Renal cortical epithelial cell (primary cell): ENCODE data around the gene PLCL1. TPM values are rescaled to one million over a fixed set of nuclear protein-coding genes. Genes with fewer than 3 reads are reported as not detected.

Experiments used
- DNase-seq: peaks from one replicate; pipeline ENCODE4 v3.0.0-alpha.2; 2011; ENCODE audit warnings: low read depth
- total RNA-seq: library from RNA; depleted of rRNA; stranded (reverse); fragments of >200 nt; gene quantifications from 2 replicates; pipeline ENCODE4 v1.2.3, GENCODE V29; 2014

The PLCL1 gene
- total RNA-seq, 1 donor from 2014 or later = 1.2 TPM

GRCh38 chr2:197954328-197954727 is 149.9 kb downstream of the PLCL1 start:
- DNase-seq = no peak

- no peak for DNase-seq
Observed at GRCh38 chr2:197958592-197959150, 154.3 kb downstream of the PLCL1 start.

GRCh38 chr2:197959383-197959782 is 155.0 kb downstream of the PLCL1 start:
- DNase-seq = no peak

GRCh38 chr2:197960786-197961185 is 156.4 kb downstream of the PLCL1 start:
- no peak for DNase-seq

- no peak for DNase-seq
Observed at GRCh38 chr2:197964720-197965119, 160.3 kb downstream of the PLCL1 start.

GRCh38 chr2:197965756-197966155 is 161.4 kb downstream of the PLCL1 start:
- DNase-seq = peak; percentile 64

- peak; percentile 55 for DNase-seq
Observed at GRCh38 chr2:197969391-197969893, 165.0 kb downstream of the PLCL1 start.

- peak; percentile 18 for DNase-seq
Observed at GRCh38 chr2:197972061-197972460, 167.7 kb downstream of the PLCL1 start.

GRCh38 chr2:197972587-197972986 is 168.2 kb downstream of the PLCL1 start:
- DNase-seq = no peak

- DNase-seq = no peak
Observed at GRCh38 chr2:197973772-197974171, 169.4 kb downstream of the PLCL1 start.

- DNase-seq = no peak
Observed at GRCh38 chr2:197975931-197976519, 171.6 kb downstream of the PLCL1 start.

GRCh38 chr2:197978971-197979370 is 174.6 kb downstream of the PLCL1 start:
- DNase-seq = no peak

- no peak for DNase-seq
Observed at GRCh38 chr2:197982565-197982964, 178.2 kb downstream of the PLCL1 start.

- DNase-seq = no peak
Observed at GRCh38 chr2:197985029-197985638, 180.7 kb downstream of the PLCL1 start.

- no peak for DNase-seq
Observed at GRCh38 chr2:197986977-197987376, 182.6 kb downstream of the PLCL1 start.

GRCh38 chr2:197990356-197990755 is 186.0 kb downstream of the PLCL1 start:
- no peak for DNase-seq

GRCh38 chr2:197992482-197993133 is 188.2 kb downstream of the PLCL1 start:
- DNase-seq = no peak

- DNase-seq = no peak
Observed at GRCh38 chr2:197993363-197993762, 189.0 kb downstream of the PLCL1 start.

GRCh38 chr2:197993830-197994229 is 189.4 kb downstream of the PLCL1 start:
- peak; percentile 84 for DNase-seq

- no peak for DNase-seq
Observed at GRCh38 chr2:197994751-197995150, 190.4 kb downstream of the PLCL1 start.

- no peak for DNase-seq
Observed at GRCh38 chr2:197996583-197996982, 192.2 kb downstream of the PLCL1 start.

- DNase-seq = no peak
Observed at GRCh38 chr2:197997083-197997541, 192.7 kb downstream of the PLCL1 start.

- DNase-seq = no peak
Observed at GRCh38 chr2:197998702-197999101, 194.3 kb downstream of the PLCL1 start.
